HTERT RPE-1 (cell line): Measurements from ENCODE around the gene DOCK4.
"Not testable (repeated sequence)": the region's sequence is repeated elsewhere in the genome, so short reads cannot be mapped to it uniquely, and the experiment has no call there.

ENCODE experiments used
- in situ Hi-C: fragments of 300-500 bp; cut with MboI; formaldehyde crosslinking; loops from 4 replicates; pipeline ENCODE4 v1.14.3; 2020; ENCODE audit warnings: low sequenced_read_pairs

DOCK4 gene

DNA sequence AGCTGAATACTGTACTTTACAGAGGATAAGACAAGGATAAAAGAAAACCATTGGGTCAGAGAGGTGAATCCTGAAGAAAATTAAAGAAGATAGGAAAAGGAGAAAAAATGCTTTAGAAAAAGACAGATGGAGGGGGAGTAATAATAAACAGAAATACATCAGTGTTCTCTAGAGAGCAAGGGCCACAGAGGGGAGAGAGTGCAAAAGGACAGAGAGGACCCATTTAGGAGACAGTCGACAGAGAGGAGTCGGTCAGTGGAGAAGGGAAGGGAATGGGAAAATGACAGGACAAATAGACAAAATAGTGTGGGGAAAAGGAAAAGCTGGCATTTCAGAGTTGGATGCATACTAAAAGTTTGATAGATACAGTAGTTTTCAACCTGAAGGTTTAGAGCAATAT is 287.0 kb downstream of the DOCK4 start:
- in situ Hi-C loops, result no loop called here

DNA sequence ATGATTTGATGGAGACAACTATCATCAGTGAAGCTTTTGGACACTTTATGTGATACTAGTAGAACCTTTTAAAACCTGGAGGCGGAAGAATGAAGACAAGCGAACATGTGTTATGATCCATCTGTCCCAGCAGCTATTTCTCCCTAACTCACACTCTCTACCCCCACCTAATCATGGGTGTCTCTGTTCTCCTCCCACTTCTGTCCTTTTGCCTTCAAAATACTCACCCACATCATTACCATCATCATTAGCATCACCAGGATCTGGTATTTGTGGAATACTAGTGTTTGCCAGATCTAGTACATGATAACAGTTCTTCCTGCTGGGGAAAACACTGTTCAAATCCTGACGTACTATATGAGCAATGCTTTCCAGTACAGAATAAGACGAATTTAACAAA is 287.7 kb downstream of the DOCK4 start:
- in situ Hi-C loops, result no loop called here

DNA sequence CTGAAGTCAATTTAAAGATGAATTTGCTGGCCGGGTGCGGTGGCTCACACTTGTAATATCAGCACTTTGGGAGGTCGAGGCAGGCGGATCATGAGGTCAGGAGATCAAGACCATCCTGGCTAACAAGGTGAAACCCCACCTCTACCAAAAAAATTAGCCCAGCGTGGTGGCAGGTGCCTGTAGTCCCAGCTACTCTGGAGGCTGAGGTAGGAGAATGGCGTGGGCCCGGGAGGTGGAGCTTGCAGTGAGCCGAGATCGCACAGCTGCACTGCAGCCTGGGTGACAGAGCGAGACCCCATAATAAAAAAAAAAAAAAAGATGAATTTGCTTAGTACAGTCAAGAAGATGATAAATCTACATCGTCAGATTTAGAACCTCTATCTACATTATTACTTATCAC is 288.8 kb downstream of the DOCK4 start:
- in situ Hi-C loops, result not testable (repeated sequence)

DNA sequence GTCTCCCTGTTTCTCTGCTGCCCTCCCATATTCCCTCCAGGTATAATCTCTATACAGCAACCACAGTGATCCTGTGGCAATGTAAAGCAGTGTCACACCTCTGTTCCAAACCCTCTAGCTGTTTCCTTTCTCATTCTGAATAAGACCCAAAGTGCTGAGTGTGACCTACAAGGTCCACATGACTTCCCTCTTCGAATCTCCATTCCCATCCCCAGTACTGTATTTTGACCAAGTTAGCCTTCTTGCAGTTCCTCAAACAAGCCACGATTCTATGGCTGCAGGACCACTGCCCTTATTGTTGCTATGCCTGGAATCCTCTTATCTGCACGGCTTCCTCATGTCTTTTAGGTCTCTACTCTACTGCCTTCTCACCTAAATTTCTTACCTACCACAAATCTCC is 291.9 kb downstream of the DOCK4 start:
- in situ Hi-C loops, result no loop called here

DNA sequence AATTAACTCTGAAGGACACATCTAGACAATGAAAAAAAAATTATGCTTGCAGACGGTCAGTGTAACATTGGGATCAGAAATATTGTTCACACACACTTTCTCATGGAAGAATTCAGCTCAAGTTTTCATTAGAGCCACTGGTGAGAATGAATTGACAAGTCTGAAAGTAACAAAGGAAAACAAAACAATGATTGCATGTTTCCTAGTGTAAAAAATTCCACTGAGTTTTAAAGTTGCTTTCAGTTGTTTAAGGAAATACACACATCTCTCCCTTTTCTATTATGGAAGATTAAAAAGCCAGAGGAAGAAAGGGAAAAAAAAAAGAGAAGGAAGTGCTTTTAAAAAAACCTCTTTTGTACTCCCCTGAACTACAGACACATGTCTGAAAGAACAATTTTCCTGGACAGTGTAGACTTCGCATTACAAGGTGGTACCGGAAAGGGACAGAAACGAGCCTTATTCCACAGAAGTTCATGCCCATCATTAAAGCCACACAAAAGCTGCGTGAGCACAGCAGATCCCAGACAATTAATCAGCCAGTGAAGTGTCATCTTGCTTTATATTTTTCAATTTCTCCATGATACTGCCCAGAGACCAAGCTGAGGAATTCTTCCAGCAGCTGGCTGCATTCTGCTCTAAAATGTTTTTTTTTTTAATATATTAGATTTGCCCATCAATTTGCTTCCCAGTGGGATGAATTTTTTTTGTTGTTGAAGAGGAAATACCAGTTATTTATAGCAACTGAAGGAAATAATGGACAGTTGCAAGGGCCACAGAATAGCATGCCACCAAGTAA is 294.8 kb downstream of the DOCK4 start:
- in situ Hi-C loops, result no loop called here

DNA sequence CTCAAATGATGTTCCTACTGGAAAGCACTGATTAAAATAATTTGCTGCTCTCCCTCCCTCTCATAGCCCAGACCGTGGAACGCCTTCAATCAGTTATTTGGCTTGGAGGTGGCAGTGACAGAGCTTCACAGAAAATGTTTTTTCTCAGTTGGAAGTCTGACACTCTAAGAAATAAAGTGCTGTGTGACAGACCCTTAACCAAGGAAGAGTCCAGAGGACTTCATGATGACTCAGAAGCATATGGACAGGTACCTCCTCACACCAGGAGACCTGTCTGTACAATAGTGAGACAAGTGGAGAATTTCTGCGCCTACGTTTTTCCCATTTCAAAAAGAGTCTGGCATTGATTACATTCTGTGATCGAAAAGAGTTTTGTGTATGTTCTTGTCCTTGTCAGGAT is 295.5 kb downstream of the DOCK4 start:
- in situ Hi-C loops, result no loop called here

DNA sequence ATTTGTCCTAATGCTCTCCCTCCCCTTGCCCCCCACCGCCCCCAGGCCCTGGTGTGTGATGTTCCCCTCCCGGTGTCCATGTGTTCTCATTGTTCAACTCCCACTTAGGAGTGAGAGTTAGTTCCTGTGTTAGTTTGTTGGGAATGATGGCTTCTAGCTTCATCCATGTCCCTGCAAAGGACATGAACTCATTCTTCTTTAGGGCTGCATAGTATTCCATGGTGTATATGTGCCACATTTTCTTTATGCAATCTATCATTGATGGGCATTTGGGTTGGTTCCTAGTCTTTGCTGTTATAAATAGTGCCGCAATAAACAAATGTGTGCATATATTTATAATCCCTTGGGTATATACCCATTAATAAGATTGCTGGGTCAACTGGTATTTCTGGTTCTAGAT is 297.5 kb downstream of the DOCK4 start:
- in situ Hi-C loops, result not testable (repeated sequence)

DNA sequence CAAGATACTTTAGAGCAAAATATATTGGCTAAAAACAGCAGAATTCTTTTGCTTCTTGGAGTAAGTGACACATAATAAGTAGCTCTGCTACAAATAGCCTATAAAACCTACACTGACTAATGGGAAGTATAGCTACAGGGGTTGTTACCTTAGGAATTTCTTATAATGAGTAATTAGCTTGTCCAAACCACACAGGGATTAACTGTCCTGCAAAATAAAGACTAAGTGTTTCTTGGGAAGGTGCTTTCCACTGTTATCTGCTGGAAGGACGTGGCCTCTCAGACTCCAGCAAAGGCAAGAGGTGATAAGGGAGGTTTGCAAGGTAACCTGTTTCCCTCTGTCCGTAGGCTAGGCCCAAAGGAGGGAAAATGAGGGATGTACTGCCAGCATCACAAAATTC is 302.4 kb downstream of the DOCK4 start:
- in situ Hi-C loops, result no loop called here

DNA sequence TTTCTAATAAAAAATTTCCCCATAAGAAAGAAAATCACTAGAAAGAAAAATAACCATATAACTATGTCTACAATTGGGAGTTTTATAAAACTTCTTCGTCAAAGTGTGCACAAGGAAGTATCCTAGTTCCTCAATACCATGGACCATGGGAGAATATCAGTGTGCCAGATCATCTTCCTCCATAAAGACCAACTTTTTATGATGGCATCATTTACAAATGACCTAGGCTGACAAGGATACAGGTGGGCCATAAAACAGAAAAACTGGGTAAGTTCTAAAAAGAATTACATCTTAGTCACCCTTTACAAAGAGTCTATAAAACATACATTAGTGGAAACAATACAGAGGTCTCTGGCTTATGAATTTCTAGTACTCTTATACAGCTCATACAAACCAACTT is 303.2 kb downstream of the DOCK4 start:
- in situ Hi-C loops, result no loop called here

DNA sequence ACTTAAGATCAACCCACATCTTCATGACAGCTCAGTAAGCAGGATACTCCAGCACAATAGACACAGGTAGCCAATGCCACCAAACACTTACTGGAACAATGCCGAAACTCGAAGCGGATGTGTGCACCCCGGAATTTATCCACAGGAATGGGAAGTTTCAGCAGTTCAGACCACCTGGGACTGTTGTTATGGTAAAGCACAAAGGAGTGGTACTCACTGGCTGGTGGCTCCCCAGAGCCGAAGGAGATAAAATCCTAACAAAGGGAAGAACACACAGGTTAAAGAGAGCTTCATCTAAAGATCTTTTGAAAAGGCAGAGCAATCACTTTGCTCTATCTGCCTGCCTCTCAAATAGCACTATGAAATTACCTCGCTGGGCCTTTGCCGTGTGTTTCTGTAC is 305.9 kb downstream of the DOCK4 start:
- in situ Hi-C loops, result no loop called here

DNA sequence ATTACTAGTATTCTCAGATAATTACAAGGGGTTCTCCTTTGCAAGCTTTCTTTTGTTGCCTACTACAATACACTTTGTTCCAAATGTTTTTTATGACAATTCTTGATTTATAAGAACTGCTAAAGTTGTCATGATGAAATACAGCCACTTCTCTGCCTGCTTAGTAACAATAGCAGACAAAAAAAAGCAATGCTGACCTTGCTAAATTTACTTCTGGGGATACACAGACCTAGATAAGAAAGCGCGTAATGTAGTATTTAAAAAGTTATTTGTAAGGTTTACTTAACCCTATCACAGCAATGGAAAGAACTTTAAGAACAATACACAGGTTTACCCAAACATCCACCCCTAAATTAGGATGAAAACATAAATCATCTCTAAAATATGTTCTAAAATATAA is 311.1 kb downstream of the DOCK4 start:
- in situ Hi-C loops, result no loop called here

DNA sequence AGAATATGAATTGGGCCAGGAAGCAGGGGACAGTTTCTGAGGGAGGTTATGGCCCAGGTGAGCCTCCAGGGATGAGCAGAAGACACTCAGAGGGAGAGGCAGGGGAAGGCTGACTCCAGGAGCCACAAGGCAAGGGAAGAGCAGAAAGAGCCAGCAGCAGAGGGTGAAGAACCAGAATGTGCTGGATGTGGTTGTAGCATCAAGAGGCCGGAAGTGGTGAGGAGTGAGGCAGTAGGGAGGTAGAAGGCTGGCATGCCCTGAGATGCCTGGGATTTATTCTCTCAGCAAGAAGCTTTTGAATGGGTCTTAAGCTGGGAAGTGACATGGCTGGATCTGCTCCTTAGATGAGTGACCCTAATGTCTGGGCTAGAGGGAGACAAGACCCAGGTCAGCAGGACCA is 311.7 kb downstream of the DOCK4 start:
- in situ Hi-C loops, result no loop called here

DNA sequence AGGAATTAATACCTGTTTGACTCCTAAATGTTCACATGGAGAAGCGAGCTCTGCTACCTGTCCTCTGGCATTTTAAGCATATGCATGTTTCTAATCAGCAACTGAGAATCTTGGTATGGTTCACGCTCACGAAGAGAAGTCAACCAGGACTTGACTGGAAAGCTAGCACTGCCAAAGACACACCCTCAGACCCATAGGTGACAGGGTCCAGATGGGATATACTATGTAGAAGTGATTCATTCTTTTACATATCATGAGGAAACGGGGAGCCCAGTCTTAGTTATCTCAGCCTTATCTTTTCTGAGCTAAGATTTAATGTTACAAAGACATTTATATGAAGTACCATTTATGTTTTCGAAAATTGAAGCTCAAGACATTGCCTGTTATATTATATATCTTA is 313.0 kb downstream of the DOCK4 start:
- in situ Hi-C loops, result no loop called here

DNA sequence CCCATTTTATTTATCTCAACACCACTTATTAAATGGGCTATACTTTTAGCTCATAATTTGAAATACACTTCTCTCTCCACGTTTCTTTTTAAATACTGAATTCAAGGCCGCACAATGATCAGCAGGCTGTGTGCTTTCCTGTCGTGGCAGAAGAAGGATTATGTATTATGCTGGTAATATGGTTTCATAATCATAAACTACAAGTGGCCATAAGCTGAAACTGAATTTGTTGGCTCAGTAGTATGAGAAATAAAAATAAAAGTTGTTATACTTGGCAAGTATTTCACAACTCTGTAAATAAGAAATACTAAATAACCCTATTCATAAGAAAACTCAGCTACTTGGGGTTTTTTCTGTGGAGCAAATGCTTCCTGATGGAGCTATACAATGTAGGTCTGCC is 313.6 kb downstream of the DOCK4 start:
- in situ Hi-C loops, result no loop called here

DNA sequence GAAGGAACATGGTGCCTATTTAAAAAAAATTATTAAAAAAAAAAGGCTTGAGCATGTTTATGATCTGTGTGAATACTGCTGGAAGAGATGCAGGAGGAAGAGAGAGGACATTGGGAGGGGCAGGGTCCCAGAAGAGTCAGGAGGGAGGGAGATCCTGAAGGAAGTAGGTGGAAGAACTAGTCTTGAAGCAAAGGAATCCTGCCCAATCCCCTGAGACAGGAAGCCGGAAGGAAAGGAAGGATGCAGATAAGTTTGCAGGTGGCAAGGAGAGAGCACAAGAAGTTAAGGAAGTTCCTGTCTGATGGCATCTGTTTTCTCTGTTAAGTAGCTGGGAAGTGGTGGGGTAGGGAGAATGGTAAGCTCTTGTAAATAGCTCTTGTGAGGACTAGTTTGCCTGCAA is 318.5 kb downstream of the DOCK4 start:
- in situ Hi-C loops, result no loop called here

DNA sequence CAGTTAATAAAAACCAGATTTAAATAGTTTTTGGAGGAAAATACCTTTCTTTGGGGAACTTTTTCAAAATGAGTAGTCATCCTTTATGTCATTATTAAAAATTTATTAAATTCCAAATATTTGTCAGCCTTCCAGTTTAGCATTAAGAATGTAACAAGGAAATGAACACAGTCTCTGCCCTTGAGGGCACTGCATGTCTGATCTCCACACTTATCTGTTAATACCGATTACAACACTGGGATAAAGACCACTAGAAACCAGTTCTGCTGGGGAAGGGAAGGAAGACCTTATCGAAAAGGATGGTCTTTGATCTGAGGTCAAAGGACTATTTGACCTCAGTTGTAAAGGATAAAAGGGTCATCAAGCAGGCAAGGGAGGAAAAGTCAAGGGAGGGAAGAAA is 320.0 kb downstream of the DOCK4 start:
- in situ Hi-C loops, result no loop called here

DNA sequence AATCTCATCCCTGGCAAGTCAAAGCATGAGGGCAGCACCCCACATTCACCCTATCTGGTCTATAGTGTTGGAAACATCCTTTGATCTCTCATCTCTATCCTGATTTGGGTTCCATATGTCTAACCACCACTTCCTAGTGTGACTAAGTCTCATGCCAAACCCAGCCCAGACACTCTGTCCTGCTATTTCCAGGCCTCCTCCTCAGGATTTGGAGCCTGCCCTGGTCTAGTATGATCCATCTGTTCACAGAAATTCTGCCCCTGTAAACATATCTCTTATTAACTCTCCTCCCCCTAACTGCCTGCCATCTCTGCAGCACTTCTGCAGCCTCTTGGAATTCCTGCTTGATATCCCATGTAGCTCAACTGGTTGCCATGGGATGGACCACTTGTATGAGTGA is 323.0 kb downstream of the DOCK4 start:
- in situ Hi-C loops, result no loop called here

DNA sequence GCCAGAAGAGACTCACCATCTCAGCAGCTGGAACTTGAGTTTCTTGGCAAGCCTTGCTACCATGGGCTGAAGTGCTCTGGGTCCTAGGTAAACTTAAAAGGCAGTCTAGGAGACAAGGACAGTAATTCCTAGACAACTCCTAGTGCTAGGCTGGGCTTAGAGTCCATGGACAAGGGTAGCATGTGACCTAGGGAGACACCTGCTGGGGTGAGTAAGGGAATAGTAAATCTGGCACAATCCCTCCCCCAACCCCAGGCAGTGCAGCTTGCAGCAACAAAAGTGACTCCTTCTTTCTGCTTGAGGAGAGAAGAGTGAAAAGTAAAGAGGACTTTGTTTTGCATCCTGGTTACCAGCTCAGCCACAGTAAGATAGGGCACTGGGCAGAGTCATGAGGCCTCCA is 327.4 kb downstream of the DOCK4 start:
- in situ Hi-C loops, result no loop called here

DNA sequence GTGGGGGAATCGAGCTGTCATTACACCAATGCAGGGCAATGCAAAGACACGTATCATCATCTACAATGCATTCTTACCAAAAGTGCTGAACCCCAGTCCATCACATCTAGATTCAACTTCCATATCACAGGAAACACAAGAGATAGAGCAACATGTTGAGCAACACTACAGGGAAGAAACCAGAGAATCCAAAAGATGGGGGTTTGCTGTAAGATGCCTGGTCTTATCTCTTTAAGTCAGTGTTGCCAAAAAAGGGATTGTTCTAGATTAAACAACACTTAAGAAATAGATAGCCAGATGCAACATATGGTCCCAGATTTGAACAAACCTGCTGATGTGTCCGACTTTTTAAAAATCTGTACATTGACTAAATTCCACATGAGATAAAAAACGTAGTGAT is 328.3 kb downstream of the DOCK4 start:
- in situ Hi-C loops, result no loop called here

DNA sequence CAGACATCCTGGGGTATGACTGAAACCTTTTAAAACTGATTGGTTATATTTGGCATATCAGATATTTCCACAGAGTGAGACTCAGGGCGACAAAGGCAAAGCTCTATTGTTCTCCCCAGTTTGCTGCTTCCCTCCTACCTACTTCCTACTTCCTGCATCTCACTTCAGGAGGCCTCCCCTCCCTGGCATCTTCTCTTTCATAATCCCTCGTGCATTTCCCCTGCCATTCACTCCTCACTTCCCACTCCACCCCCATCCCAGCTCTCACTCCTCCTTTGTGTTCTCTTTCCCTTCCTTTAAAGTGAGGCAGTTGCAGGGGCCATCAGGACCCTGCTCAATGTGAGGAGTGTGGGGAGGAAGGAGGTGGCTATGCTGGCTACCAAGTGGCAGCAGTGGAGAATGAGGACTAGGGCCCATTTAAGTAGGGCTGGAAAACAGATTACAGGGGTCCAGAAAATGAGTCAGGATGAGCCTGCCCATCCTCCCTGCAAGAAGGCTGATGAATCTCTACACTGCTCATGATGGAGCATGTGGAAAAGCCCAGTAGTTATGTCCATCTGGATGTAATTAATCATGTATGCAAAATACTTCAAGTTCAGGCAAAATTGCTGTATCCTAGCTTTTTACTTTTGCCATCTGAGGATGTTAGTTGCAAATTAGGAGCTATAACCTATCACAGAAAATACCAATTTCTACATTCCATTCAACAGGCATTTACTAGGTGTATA is 332.1 kb downstream of the DOCK4 start:
- in situ Hi-C loops, result no loop called here

DNA sequence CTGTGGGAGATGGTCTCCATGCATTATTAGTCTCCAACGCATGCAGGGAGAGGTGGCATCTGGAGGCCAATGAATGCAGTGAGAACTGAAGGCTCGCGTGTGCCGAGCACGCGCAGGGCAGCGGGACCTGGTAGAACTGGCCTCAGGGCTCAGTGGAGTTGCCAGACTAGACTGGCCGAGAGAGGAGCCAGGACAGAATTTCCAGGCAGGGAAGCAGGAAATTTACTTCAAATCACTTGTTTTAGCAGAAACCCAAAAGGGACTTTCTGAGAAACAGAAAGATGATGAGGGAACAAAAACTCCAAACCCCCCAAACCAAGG is 332.9 kb downstream of the DOCK4 start:
- in situ Hi-C loops, result no loop called here

DNA sequence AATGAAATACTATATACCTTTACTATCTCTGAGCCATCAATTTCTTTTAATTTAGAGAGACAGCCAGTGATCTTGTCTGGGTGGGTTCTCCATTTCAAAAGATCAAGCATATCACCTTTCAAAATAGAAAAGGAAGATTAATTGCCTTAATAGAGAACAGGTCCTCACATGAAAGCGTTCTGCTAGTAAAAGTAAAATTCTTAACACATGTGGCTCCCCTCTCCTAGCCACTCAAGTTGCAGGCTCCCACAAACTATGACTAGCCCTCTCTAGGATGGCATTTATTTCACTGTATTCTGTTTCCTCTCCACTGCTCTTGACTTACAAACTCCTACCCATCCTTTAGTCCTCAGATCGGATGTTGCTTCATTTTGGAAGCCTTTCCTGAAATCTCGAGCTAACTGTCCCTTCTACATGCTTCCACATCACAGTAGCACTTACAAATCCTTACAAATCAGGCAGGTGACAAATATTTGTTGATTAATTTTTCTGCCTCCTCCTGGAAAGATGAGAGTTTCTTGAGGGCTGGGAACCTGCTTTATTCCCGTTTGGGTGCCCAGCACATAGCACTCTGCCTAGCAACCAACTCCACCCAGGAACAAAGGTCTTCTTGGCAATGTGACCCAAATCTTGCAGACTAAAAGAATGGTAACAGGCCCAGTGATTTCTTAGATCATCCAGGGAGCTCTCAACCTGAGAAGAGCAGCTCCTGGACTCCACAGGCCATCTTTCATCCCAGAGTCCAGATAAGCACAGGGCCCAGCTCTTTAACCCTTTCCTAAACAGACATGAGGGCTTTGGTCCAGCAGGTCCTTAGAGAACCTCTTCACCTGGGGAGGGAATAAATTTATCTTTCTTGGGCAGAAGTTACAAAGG is 333.5 kb downstream of the DOCK4 start:
- in situ Hi-C loops, result no loop called here
